BLaER1 treated with 17β-estradiol and CSF1 and Interleukin-3, amounts not matched to agents 10 nM and 100 nM (cell line): ENCODE measurements around the gene CDK16.
A peak's percentile ranks its signal among the peaks of the same experiment; 100 is the strongest.

Source experiments
- H3K27ac ChIP-seq, 11 experiments: shearing (Covaris generic); formaldehyde crosslinking; 2 replicates each; pipeline ENCODE4 v1.8.1; 2022
- H3K27me3 ChIP-seq, 11 experiments: shearing (Covaris generic); formaldehyde crosslinking; 2 replicates each; pipeline ENCODE4 v1.8.1; 2022
- H3K36me3 ChIP-seq, 11 experiments: shearing (Covaris generic); formaldehyde crosslinking; 2 replicates each; pipeline ENCODE4 v1.8.1; 2022
- H3K4me1 ChIP-seq, 10 experiments: shearing (Covaris generic); formaldehyde crosslinking; 2 replicates each; pipeline ENCODE4 v1.8.1; 2022
- H3K4me2 ChIP-seq, 11 experiments: shearing (Covaris generic); formaldehyde crosslinking; 2 replicates each; pipeline ENCODE4 v1.8.1; 2022
- H3K4me3 ChIP-seq, 10 experiments: shearing (Covaris generic); formaldehyde crosslinking; 2 replicates each; pipeline ENCODE4 v1.8.1; 2022
- H3K9ac ChIP-seq, 11 experiments: shearing (Covaris generic); formaldehyde crosslinking; 2 replicates each; pipeline ENCODE4 v1.8.1; 2022
- H3K9me3 ChIP-seq, 11 experiments: shearing (Covaris generic); formaldehyde crosslinking; replicated peaks in 1 of 11; 2 replicates each; pipeline ENCODE4 v1.8.1; 2022
- H4K20me1 ChIP-seq, 11 experiments: shearing (Covaris generic); formaldehyde crosslinking; 2 replicates each; pipeline ENCODE4 v1.8.1; 2022
- Cebpa-rat ChIP-seq, 11 experiments: shearing (Covaris generic); IDR thresholded peaks; 2 replicates each; pipeline ENCODE4 v1.8.1; 2022

Gene CDK16

GRCh38 chrX:47232197-47232802 lies 13.8 kb downstream of the CDK16 start:
- peak overlapping the region; percentile 73 to 90 (median 87) for H3K9ac ChIP-seq

GRCh38 chrX:47232803-47233332 lies 14.4 kb downstream of the CDK16 start, which contains the start of gene USP11:
USP11 (plus strand) TSS chrX:47233009; CDS start chrX:47233044, 35 bp downstream.
- TF ChIP-seq Cebpa-rat (IDR thresholded peaks at IDR 0.05), result no peak
- peaks cover 56 to 89% (median 79%) of the 10 kb centered on the region in 11 experiments for H3K27me3 ChIP-seq
- H3K36me3 ChIP-seq, result peaks cover 10 to 32% (median 25%) of the 10 kb centered on the region in 11 experiments
- H3K27ac ChIP-seq, result peak within 1 kb of the TSS; percentile 81 to 93 (median 88)
- H3K4me3 ChIP-seq, result peak within 1 kb of the TSS; percentile 54 to 78 (median 68)
- H3K4me1 ChIP-seq, result peaks cover 0 to 24% (median 7%) of the 10 kb centered on the region in 10 experiments; a peak in 13 of 20 replicates
- H3K9me3 ChIP-seq, result peaks cover 0 to 12% (median 11%) of the 10 kb centered on the region in 11 experiments; a peak in 11 of 22 replicates
- peak within 1 kb of the TSS; percentile 52 to 80 (median 70) for H3K4me2 ChIP-seq
- H3K9ac ChIP-seq, result peak within 1 kb of the TSS; percentile 73 to 90 (median 87)
- H4K20me1 ChIP-seq, result peaks cover 0 to 28% (median 9%) of the 10 kb centered on the region in 11 experiments; a peak in 15 of 22 replicates

More at GRCh38 chrX:47232197-47232802, 13.8 kb downstream of the CDK16 start:
- Histone ChIP-seq H3K27ac (peak overlapping the region; percentile 81 to 93 (median 88)), H3K4me3 (peak overlapping the region; percentile 54 to 78 (median 68)), H3K4me2 (peak overlapping the region; percentile 48 to 80 (median 70)), H3K9me3 (peaks cover 0 to 12% (median 11%) of the 10 kb centered on the region in 11 experiments; a peak in 11 of 22 replicates), H3K36me3 (peaks cover 14 to 38% (median 31%) of the 10 kb centered on the region in 11 experiments), H3K4me1 (peaks cover 0 to 24% (median 7%) of the 10 kb centered on the region in 10 experiments; a peak in 13 of 20 replicates), H4K20me1 (peaks cover 0 to 26% (median 9%) of the 10 kb centered on the region in 11 experiments; a peak in 16 of 22 replicates), H3K27me3 (peaks cover 51 to 88% (median 73%) of the 10 kb centered on the region in 11 experiments)
- no peak for TF ChIP-seq Cebpa-rat (IDR thresholded peaks at IDR 0.05)

- Histone ChIP-seq H3K4me1 (peaks cover 0 to 24% (median 7%) of the 10 kb centered on the region in 10 experiments; a peak in 13 of 20 replicates), H3K36me3 (peaks cover 5 to 26% (median 20%) of the 10 kb centered on the region in 11 experiments), H3K4me3 (peak overlapping the region; percentile 54 to 78 (median 68)), H3K27ac (peak overlapping the region; percentile 81 to 93 (median 88)), H3K9me3 (peaks cover 0 to 12% (median 11%) of the 10 kb centered on the region in 11 experiments; a peak in 11 of 22 replicates), H4K20me1 (peaks cover 0 to 22% (median 5%) of the 10 kb centered on the region in 11 experiments; a peak in 15 of 22 replicates), H3K4me2 (peak overlapping the region; percentile 52 to 80 (median 67); a peak in 19 of 22 replicates), H3K27me3 (peaks cover 56 to 92% (median 85%) of the 10 kb centered on the region in 11 experiments), H3K9ac (peak overlapping the region; percentile 73 to 90 (median 87))
- no peak for TF ChIP-seq Cebpa-rat (IDR thresholded peaks at IDR 0.05)
Observed at GRCh38 chrX:47233333-47234113, 15.0 kb downstream of the CDK16 start.

GRCh38 chrX:47234583-47234982 lies 16.1 kb downstream of the CDK16 start:
- peak overlapping the region in 8 of 11 experiments; percentile 81 to 93 (median 88); a peak in 14 of 22 replicates for H3K27ac ChIP-seq
- TF ChIP-seq Cebpa-rat (IDR thresholded peaks at IDR 0.05), result no peak
- peak overlapping the region in 8 of 11 experiments; percentile 52 to 80 (median 64); a peak in 17 of 22 replicates for H3K4me2 ChIP-seq
- peaks cover 0 to 12% (median 11%) of the 10 kb centered on the region in 11 experiments; a peak in 11 of 22 replicates for H3K9me3 ChIP-seq
- H3K9ac ChIP-seq, result peak overlapping the region in 6 of 11 experiments; percentile 73 to 90 (median 87); a peak in 7 of 22 replicates
- peaks cover under 1 to 23% (median 13%) of the 10 kb centered on the region in 11 experiments; a peak in 17 of 22 replicates for H3K36me3 ChIP-seq
- peaks cover 0 to 21% (median 5%) of the 10 kb centered on the region in 11 experiments; a peak in 9 of 22 replicates for H4K20me1 ChIP-seq
- peaks cover 0 to 24% (median 7%) of the 10 kb centered on the region in 10 experiments; a peak in 13 of 20 replicates for H3K4me1 ChIP-seq
- H3K27me3 ChIP-seq, result peaks cover 63 to 97% (median 96%) of the 10 kb centered on the region in 11 experiments
- peak overlapping the region in 9 of 10 experiments; percentile 62 to 78 (median 69); a peak in 13 of 20 replicates for H3K4me3 ChIP-seq

- no peak overlapping the region for H3K9ac ChIP-seq
- H3K27ac ChIP-seq, result no peak overlapping the region
- peaks cover 0 to 24% (median 7%) of the 10 kb centered on the region in 10 experiments; a peak in 13 of 20 replicates for H3K4me1 ChIP-seq
- no peak for TF ChIP-seq Cebpa-rat (IDR thresholded peaks at IDR 0.05)
- peaks cover 0 to 27% (median 7%) of the 10 kb centered on the region in 11 experiments; a peak in 10 of 22 replicates for H4K20me1 ChIP-seq
- H3K27me3 ChIP-seq, result peaks cover 75 to 100% (median 99%) of the 10 kb centered on the region in 11 experiments
- H3K4me2 ChIP-seq, result peak overlapping the region in 1 of 11 experiments; percentile 5; a peak in 1 of 22 replicates
- H3K9me3 ChIP-seq, result peaks cover 0 to 12% (median 11%) of the 10 kb centered on the region in 11 experiments; a peak in 11 of 22 replicates
- H3K36me3 ChIP-seq, result peaks cover 10 to 25% (median 18%) of the 10 kb centered on the region in 11 experiments; a peak in 20 of 22 replicates
- no peak overlapping the region for H3K4me3 ChIP-seq
Observed at GRCh38 chrX:47235691-47236103, 17.2 kb downstream of the CDK16 start.

GRCh38 chrX:47239199-47239598 lies 20.7 kb downstream of the CDK16 start:
- Histone ChIP-seq H3K4me2 (no peak overlapping the region), H3K36me3 (peaks cover 28 to 52% (median 40%) of the 10 kb centered on the region in 11 experiments), H3K4me1 (0 out of 20 replicates have a peak, but pooled peaks cover 0 to 12% (median 0%) of the 10 kb centered on the region in 10 experiments), H3K27me3 (peaks cover 78 to 98% (median 96%) of the 10 kb centered on the region in 11 experiments), H3K4me3 (no peak overlapping the region), H3K27ac (no peak overlapping the region), H3K9ac (no peak overlapping the region), H4K20me1 (peaks cover 0 to 31% (median 13%) of the 10 kb centered on the region in 11 experiments; a peak in 10 of 22 replicates), H3K9me3 (peaks cover 0 to 10% (median 0%) of the 10 kb centered on the region in 11 experiments; a peak in 2 of 22 replicates)
- no peak for TF ChIP-seq Cebpa-rat (IDR thresholded peaks at IDR 0.05)

GRCh38 chrX:47239898-47240545 lies 21.5 kb downstream of the CDK16 start:
- H3K36me3 ChIP-seq, result peaks cover 28 to 60% (median 48%) of the 10 kb centered on the region in 11 experiments

More at GRCh38 chrX:47239898-47240545, 21.5 kb downstream of the CDK16 start:
- no peak for TF ChIP-seq Cebpa-rat (IDR thresholded peaks at IDR 0.05)
- peaks cover 76 to 98% (median 96%) of the 10 kb centered on the region in 11 experiments for H3K27me3 ChIP-seq
- H3K9ac ChIP-seq, result no peak overlapping the region
- 0 out of 20 replicates have a peak, but pooled peaks cover 0 to 4% (median 0%) of the 10 kb centered on the region in 10 experiments for H3K4me1 ChIP-seq
- peaks cover 0 to 10% (median 0%) of the 10 kb centered on the region in 11 experiments; a peak in 2 of 22 replicates for H3K9me3 ChIP-seq
- H3K27ac ChIP-seq, result no peak overlapping the region
- H3K4me3 ChIP-seq, result no peak overlapping the region
- peaks cover 0 to 39% (median 15%) of the 10 kb centered on the region in 11 experiments; a peak in 10 of 22 replicates for H4K20me1 ChIP-seq
- no peak overlapping the region for H3K4me2 ChIP-seq
